HG02610 (cell line): ENCODE measurements around the gene PDE2A.

Experiments used
- ATAC-seq: cut with Tn5 transposase; IDR thresholded peaks from one replicate; pipeline ENCODE4 v1.9.1; 2021; ENCODE audit warnings: mild to moderate bottlenecking, moderate library complexity; ENCODE audit not compliant: unreplicated experiment

The PDE2A gene

DNA sequence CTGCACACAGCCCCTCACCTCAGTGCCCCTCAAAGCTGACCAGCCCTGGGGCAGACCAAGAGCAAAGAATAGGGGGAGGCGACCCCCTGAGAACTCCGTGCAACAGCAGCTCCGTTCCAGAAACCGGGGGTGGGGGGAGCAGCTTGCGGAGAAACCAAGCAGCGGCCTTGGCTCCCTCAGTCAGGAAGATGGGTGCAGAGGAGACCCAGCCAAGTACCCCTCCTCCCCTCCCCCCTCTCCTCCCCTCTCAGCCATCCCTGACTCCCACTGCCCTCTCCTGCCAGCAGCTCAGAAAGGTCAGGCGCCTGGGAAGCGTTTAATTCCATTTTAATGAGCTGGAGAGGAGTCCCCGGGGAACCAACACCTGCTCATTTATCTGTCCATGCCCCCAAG lies 78.9 kb downstream of the PDE2A start:
- ATAC-seq, result no peak

DNA sequence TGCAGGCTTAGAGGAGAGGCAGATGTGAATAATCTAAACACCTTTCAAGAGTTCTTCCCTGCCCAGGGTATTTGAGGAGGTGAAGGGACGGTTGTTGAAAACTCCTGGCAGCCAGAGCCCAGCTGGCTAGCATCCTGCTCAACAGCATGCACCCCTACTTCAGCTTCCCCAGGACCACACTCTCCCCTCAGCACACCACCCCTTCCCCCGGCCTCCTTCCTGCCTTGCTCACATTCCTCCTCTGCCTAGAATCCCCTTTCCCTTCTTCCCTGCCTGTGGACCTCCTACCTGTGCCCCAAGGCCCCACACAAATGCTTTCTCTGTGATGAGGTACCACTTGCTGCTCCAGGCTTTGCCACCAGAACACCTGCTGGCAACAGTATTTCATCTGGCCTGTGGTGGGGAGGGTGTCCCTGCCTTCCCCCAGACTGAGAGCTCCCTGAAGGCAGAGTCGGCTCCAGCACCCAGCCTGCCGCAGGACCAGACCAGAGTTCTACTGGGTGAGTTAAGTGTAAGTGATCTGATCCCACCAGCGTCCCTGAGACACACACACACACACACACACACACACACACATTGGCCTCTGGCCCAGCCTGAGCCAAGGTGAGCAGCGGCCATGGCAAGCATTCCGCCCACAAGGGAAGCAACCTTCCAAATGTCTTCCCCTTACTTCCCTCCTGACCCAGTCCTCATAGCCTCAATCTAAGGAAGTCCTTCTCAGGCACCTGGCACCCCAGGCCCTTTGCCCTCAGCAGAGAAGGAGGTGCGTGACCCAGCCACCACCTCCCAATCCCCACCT lies 79.5 kb downstream of the PDE2A start:
- ATAC-seq, result no peak

DNA sequence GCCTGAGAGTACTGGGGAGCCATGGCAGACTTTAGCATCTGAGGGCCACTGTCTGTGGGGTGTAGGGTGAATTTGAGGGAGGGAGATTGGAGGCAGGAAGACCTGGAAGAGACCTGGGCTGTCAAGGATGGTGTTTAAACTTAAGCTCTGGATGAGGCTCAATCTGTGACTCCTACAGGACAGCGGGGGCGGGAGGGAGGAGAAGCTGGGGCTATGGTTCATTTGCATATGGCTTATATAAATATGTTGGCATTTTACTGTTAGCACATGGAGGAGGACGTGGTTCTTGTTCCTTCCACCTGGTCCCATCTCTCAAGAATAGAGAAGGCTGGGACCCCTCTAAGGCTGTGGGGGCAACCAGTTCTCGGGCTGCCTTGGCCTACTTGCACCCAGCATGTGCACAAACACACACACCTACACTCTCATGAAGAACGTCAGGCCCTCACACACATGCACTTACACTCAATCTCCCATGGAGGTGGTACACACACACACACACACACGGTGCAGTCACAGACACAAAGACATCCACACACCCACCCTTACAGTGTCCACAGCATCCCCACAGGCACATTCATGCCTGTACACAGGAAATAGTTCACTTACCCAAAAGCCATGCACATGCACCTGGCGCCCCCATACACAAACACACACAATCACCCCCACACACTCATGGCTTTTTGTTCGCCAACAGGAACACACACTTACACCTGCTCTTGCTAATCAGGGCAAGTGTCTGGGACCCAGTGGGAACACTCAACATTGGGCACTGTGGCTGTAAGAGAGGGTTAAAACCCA lies 81.3 kb downstream of the PDE2A start:
- no peak for ATAC-seq

DNA sequence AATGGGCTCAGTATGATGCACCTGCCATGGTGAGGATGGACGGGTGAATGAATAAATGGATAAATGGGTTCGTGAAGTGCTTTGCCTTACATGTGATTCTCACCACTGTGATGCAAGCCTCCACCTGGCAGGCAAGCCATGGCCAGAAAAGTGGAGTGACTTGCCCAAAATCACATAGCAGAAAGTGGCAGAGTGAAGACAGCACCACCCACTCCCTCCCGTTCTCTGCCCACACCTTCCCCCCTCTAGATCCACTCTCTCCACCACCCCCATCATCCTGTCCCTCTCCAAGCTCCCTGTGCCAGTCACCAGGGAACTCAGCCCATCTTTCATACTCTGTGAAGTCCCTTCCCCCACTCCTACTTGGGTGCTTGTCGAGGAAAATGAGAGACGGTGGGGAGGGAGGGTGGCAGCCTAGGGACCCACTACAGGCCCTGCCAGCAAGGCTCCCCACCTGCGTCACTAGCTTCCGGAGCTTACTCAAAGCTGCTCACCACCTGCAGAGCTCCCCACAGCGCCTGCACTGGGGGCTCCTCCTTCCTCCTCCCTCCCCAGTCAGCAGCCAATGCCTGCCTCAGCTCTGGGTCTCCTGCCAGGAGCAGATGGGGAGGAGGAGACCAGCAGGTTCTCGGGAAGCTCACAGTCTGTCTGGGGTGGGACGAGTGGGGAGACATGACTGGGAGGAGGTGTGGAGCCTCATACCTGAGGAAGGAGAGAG lies 82.3 kb downstream of the PDE2A start:
- ATAC-seq, result no peak

DNA sequence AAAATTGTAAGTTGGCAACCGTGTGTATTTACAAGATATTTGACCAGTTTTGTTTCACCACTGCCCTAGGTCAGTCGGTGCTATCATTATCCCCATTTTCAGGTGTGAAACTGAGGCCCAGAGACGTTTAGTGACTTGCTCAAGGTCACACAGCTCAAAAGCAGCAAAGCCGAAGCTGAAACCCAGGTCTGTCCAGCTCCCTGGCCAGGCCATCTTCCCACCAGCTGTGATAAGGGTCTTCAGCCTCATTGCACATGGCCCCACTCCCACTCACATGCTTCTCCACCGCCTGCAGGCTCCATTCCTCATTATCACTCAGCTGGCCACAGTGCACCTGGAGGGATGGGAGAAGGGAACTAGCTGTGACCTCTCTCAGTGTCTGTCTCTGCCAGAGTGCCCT lies 83.2 kb downstream of the PDE2A start:
- ATAC-seq, result no peak

DNA sequence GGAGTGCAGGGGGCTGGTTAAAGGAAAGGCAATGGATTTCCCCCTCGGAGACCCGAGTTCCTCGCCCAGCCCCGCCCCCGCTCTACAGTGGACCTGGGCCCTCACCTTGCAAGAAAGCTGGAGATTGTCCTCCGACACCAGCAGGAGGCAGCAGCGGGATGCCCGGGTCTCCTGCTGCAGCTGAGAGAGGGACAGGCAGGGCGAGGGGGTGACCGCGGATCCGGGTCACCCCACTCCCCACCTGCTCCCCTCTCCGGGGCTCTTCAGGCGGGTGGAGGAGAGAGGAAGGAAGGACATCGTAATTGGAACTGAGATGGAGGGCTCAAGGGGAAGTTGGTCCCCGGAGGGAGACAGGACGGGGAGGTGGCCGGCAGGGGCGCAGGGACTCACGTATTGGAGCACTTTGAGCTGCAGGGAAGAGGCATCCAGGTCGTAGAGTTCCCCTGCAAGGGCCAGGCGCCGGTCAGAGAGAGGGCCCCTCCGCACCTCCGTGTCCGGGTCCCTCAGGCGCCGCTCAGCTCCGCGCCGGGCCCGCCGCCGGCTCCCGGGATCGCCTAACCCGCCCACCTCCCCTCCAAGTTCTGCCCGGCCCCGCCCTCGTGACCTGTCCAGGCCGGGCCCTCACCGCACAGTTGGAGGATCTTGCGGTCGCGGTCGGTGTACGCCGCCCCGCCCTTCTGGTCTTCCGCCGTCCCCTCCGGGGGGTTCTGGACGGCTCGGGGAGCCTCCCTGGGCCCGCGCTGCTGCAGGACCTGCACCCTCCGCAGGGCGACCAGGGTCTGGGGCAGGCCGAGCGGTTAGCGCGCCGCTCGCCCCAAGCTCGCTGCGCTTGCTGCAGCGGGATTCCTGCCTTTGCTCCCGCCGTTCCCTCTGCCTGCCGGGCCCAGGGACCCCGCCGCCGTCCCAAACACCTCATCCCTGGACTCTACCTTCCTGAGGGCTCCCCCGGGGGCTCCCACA lies 84.1 kb downstream of the PDE2A start:
- no peak for ATAC-seq

DNA sequence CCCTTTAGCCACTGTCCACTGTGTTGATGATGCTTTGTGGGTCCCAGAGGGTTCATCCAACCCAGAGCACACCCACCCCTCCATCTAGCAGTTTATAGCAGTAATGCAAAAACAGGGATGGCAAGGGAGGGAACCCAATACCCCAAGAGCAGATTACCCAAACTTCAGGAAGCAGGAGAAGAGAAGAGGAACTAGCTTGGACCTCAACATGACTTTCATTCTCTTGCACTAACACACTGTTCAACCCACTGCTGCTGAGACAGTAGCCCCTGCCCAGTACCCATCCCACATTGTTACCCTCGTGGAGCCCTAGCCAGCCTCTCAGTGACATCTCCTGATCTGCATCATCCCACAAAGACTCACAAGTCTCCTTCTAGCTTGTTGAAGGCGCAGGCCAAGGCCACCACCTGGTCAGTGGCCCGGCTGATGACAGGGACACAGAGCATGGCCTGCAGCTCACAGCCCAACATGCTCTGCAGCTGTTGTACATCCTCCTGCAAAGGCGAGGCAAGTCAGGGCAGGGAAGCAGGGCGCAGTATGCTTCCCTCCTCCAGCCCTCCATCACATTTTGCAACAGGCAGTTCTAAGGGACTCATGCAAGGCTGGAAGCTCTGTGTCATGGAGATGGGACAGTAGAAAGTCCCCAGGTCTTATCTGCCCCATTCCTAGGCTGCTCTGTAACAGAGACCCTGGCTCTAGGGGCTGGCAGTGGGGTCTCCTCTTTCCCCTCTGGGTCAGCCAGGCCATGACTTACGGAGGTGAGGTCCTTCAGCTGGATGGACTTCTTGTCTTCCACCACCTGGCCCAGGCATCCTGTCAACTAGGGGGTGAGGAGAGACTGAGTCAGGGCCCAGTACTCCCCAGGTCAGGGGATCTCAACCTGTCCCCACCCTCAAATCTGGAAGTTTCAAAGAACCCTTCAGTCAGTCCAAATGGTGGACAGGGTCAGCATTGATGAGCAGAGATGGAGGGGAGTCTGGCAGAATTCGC lies 85.5 kb downstream of the PDE2A start:
- no peak for ATAC-seq

DNA sequence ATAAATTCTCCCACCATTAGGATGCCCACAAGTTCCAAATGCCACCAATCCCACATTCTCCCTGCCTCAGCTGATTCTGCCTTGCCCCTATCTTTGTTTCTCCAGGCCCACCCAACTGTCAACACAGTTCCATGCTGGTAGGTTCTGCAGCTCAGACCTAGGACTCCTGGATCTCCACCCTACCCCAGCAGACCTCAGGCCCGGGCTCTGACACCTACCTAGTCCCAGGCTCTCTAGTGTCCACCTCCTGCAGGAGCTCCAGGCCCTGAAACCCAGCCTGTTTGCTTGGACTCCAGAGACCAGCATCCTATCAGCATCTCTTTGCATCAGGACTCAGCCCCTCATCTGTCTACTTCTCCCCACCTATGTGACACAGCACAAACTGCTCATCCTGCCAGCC lies 86.5 kb downstream of the PDE2A start:
- no peak for ATAC-seq

DNA sequence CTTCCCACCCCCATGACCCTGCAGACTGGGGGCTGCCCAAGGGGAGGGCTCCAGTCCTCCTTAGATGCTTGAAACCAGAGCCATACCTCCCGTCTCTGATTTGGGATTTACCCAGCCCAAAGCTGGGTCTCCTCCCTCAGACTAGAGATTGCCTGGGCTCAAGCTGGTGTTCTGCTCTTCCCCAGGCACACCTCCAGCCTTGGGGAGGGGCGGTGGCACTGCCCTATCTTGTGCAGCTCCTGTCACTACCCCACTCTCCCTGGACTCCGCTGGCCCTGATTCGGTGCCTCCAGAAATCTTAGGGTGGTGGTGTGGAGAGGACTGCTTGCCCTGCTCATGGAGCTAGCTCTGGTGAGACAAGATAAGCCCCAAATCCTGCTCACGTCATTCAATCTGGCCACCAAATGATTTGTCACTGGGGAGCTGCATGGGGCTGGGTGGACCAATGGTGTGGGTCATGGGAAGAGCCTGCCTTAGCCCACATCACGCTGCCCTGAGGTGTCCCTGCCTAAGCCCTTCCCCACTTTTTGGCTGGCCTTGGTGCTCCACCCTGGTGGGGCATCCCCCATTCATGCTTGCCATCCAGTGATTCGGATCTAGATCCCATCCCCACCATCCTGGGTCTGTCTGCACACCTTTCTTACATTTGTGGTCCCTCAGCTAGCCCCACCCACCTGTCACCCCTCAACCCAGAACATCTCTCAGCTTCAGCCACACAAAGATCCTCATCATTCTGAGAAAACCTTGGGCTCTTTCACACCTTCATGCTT lies 87.7 kb downstream of the PDE2A start:
- no peak for ATAC-seq

DNA sequence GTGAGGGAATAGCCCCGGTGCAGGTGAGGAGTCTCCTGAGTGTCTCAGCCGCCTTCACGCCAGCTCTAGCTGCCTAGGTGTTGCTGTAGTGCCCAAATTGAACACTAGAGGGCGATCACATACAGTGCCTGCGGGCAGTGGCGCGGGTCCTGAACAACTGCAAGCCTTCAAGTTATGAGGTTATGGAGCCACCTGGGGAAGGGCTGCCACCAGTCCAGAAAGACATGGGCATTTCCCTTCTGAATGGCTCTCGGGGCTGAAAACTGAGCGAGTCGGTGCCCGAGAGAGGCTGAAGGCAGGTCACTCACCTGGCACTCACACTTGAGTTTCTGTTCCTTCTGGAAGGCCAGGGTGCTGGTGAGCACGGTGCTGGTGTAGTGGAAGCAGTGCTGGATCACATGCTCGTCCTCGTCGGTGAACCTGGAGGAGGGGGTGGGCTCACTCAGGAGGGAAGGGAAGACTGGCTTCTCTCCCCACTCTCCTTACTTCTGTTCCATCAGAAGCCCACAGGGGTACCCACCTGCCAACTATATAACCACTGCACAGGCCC lies 88.4 kb downstream of the PDE2A start:
- no peak for ATAC-seq

DNA sequence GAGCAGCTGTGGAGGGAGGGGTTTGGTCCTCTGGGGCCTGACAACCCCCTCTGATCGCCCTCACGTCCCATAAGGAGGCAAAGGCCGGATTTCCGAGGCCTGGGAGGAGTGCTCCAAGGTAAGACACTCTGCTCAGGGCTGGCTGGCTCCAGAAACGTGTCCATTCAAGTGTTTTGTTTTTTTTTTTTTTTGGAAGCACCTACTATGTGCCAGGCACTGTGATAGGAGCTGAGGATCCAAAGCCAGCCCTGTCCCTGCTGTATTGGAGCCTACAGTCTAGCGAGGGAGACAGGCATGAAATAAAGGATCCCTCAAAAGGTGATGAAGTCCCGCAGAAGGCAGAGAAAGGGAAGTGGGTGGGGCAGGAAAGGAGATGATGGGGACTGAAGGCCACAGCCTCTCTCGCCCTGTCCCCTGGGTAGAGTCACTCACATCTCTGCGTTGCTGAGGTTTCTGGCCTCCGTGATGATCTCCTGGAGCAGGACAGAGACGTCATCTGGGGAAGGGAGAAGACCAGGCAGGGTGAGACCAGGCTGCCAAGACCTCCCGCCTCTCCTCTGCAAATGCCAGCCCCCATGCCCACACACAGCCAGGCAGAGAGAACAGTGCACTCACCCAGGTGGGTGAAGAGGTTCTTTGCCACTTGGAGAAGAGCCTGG lies 89.2 kb downstream of the PDE2A start:
- ATAC-seq, result no peak

DNA sequence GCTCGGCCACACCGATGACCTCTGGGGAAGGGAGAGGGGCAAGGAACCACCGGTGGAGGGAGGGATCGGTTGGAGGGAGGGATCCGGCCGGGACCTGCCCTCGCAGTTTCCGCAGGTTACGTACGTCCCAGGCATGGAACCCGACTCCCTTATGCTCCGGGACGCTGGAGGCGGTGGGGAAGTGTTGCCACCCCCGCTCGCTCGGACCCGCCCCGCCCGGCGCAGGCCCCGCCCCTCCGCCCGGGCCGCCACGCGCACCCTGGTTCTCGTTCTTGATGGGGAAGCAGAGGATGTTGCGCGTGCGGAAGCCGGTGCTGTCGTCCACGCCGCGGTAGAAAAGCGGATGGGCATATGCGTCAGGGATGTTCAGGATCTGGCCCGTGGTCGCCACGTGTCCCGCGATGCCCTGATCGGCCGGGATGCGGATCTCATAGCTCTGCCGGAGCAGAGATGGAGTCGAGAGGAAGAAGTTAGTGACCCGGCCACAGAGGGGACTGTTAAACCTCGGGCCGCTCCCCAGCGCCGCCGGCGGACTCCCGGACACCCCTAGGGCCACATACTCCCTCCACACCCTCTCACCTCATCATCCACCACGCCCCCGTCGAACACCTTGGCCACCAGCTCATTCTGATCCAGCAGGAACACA lies 89.8 kb downstream of the PDE2A start:
- ATAC-seq, result no peak

DNA sequence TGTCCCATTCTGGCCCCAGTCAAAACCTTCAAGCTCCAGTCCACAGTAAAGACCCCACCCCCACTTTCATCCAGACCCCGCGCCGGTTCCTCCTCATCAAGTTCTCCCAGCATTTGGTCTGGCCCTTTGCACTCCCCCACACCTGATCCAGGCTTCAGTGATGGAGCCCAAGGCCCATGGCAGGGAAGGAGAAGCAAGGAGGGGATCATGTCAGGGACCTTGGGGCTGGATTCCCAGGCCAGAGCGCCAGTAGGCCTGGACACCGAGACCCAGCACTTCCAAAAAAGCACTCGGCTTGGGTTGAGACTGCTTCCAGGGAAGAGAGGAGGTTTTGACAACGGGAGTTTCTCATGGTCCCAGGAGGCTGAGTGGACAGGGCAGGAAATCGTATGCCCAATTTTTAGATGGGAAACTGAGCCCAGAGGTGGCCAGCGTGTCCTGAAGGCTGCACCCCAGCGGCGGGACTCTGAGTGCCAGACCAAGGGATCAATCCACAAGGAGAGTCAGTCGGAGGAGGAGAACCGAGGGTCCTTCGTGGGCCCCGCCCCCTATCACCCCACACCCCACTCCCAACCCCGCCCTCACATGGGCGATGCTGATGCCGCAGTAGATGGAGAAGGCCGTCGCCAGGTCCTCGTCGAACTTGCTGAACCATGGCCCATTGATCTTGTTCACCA lies 90.5 kb downstream of the PDE2A start:
- ATAC-seq, result no peak

DNA sequence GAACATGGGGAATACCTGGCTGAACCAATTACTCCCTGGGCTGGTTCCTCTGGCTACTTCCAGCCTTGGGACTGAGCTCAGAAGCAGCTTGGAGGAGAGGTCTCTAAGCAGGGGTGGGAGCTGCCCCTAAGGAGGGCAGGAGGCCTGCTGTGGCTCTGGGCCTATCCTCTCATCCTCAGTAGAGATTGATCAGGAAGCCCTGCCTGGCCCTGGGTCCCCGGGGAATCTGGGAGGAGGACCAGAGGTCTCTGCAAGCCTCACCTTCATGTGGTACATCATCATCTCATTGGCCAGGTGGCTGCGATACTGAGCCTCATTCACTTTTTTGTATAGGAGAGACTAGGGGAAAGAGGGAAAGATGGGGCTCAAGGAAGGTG lies 91.1 kb downstream of the PDE2A start:
- ATAC-seq, result no peak

DNA sequence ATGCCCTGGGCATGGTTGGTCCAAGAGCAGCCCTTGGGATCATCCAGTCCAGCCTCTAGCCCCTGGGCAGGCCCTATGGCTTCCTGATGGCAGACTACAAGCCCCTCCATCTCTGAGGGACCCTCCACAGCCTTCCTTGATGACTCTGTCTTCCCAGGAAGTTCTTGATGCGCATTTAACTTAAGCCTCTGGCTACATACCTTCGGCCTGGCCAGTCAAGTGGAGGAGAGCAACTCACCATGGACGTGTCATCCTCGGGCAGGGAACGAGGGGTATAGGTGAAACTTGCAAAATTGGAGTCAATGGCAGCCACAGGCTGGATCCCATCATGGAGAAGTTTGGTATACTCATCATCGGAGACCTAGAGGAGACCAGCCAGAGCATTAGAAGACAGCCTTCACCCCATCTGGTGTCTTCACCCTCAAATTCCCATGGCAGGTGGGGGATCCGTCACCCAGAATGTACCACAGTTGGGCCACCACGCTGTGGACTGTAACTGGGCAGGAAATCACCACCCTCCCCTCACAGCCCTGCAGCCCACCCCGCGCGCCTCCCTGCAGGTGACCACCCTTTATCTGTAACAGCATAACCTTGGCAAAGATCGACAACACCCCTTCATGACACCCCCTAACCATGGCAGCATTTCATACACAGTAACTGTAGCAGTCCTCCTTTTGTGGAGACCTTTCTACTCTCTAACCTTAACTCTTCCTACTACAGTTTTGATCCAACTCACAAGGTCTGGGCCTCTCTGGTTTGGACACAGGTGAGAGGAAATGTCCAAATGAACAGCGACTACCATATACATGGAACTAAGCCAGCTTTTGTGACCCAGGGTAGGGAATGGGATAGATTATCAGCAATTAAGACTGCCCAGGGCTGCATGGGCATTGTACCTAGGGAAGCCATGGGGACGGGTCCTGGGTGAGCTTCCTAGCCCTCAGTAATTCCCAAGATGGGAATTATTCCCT lies 91.7 kb downstream of the PDE2A start:
- no peak for ATAC-seq

DNA sequence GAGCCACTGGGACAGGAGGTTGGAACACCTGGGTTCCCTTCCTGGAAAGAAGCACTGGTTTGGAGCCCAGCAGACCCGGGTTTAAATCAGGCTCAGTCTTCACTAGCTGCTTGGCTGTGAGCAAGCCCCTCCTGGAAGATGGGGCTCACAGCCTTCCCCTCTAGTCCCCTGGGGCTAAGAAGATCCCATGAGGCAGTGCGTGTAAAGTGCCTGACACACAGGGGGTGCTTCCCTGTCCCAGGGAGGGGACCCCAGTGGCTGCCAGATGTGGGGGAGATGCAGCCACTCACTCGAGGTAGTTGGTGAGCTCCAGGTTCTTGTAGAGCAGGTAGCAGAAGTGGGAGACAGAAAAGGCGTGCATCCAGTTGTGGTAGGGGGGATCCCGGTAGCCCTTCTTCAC lies 93.2 kb downstream of the PDE2A start:
- ATAC-seq, result no peak
